A673 (cell line): ENCODE data around the gene PCDHGA9. TPM values are rescaled to one million over a fixed set of nuclear protein-coding genes. Genes with fewer than 3 reads are reported as not detected.
A peak's percentile ranks its signal among the peaks of the same experiment; 100 is the strongest.

ENCODE experiments used
- BruUV-seq: library from RNA; stranded (reverse); fragments of 400-500 nt; replicated peaks from 2 replicates; lab custom pipeline; 2021; lab: Mats Ljungman, UMichigan
- CTCF ChIA-PET: fragments of 300-600 bp; sonication (Branson Sonifier 250); formaldehyde crosslinking; loops from one replicate; lab custom pipeline; 2022; ENCODE audit warnings: antibody characterized with exemption; lab: Charles Lee
- POLR2A ChIA-PET: fragments of 300-600 bp; sonication (Branson Sonifier 250); formaldehyde crosslinking; loops from one replicate; lab custom pipeline; 2022; ENCODE audit warnings: antibody characterized with exemption; ENCODE audit not compliant: low non-redundant PET; lab: Charles Lee
- DNase-seq: peaks from one replicate; pipeline ENCODE4 v3.0.0-alpha.2; 2015; ENCODE audit warnings: low spot score
- H3K27ac ChIP-seq: fragments of 200-600 bp; sonication (generic); 2 replicates; pipeline ENCODE4 v1.5.1; 2016; ENCODE audit warnings: mixed run types, low read depth, mild to moderate bottlenecking, mixed read lengths, antibody characterized with exemption, low read length; ENCODE audit not compliant: poor library complexity, severe bottlenecking
- H3K27me3 ChIP-seq: fragments of 200-600 bp; sonication (generic); replicated peaks from 2 replicates; pipeline ENCODE4 v1.6.1; 2017; ENCODE audit warnings: mixed run types, low read depth, mild to moderate bottlenecking, mixed read lengths, antibody characterized with exemption, low read length; ENCODE audit not compliant: insufficient read depth, poor library complexity
- H3K36me3 ChIP-seq: fragments of 200-600 bp; sonication (generic); 2 replicates; pipeline ENCODE4 v1.6.1; 2016; ENCODE audit warnings: mixed run types, mild to moderate bottlenecking, mixed read lengths, antibody characterized with exemption, low read length; ENCODE audit not compliant: insufficient read depth, poor library complexity, severe bottlenecking
- H3K4me1 ChIP-seq: fragments of 200-600 bp; sonication (generic); 2 replicates; pipeline ENCODE4 v1.6.1; 2017; ENCODE audit warnings: mixed run types, mild to moderate bottlenecking, mixed read lengths, antibody characterized with exemption, low read length; ENCODE audit not compliant: insufficient read depth, poor library complexity, severe bottlenecking
- H3K4me3 ChIP-seq: fragments of 200-600 bp; sonication (generic); 2 replicates; pipeline ENCODE4 v1.5.1; 2016; ENCODE audit warnings: low read depth, mixed run types, mild to moderate bottlenecking, mixed read lengths, low read length; ENCODE audit not compliant: poor library complexity, severe bottlenecking
- H3K9me3 ChIP-seq: fragments of 200-600 bp; sonication (generic); 2 replicates; pipeline ENCODE4 v1.6.1; 2016; ENCODE audit warnings: mixed run types, low read depth, mild to moderate bottlenecking, mixed read lengths, antibody characterized with exemption, low read length; ENCODE audit not compliant: poor library complexity, severe bottlenecking
- EZH2 ChIP-seq: fragments of 200-600 bp; sonication (generic); IDR thresholded peaks from 2 replicates; pipeline ENCODE4 v1.6.1; 2017; ENCODE audit warnings: borderline replicate concordance, low read depth, mild to moderate bottlenecking, mixed read lengths, antibody characterized with exemption, low read length; ENCODE audit not compliant: poor library complexity, severe bottlenecking
- intact Hi-C: fragments of 100-400 bp; cut with micrococcal nuclease; formaldehyde crosslinking; loops from one replicate; pipeline ENCODE4 v1.10.0; 2022; ENCODE audit not compliant: unreplicated experiment
- total RNA-seq: library from RNA; stranded (reverse); gene quantifications from 2 replicates; pipeline ENCODE4 v1.2.3, GENCODE V29; 2021
- TF ChIP-seq, protein P1 (sequence below): fragments of 300-800, 200-600 bp; sonication (generic); conservative IDR thresholded peaks from 2 replicates; pipeline ENCODE4 v1.5.1; 2017; ENCODE audit warnings: low read depth, mild to moderate bottlenecking, antibody characterized with exemption, low read length, moderate library complexity, mixed read lengths

The PCDHGA9 gene
- total RNA-seq, 1 experiment from 2014 or later: 5.0 TPM

DNA sequence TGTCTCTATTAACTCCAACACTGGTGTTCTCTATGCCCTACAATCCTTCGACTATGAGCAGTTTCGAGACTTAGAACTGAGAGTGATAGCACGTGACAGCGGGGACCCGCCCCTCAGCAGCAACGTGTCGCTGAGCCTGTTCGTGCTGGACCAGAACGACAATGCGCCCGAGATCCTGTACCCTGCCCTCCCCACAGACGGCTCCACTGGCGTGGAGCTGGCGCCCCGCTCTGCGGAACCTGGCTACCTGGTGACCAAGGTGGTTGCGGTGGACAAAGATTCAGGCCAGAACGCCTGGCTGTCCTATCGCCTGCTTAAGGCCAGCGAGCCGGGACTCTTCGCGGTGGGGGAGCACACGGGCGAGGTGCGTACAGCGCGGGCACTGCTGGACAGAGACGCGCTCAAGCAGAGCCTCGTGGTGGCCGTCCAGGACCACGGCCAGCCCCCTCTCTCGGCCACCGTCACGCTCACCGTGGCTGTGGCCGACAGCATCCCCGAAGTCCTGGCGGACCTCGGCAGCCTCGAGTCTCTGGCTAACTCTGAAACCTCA lies 20.2 kb downstream of the PCDHGA9 start:
- Histone ChIP-seq H3K27ac (no peak overlapping the region), H3K4me3 (no peak overlapping the region), H3K4me1 (no peaks in the 10 kb centered on the region), H3K27me3 (no peaks in the 10 kb centered on the region), H3K36me3 (peaks cover 28% of the 10 kb centered on the region), H3K9me3 (peaks cover 96% of the 10 kb centered on the region)
- intact Hi-C loops: no loop called here
- DNase-seq: no peak
- POLR2A ChIA-PET: no interaction called here
- TF ChIP-seq EZH2: no peak
- TF ChIP-seq, protein P1, sequence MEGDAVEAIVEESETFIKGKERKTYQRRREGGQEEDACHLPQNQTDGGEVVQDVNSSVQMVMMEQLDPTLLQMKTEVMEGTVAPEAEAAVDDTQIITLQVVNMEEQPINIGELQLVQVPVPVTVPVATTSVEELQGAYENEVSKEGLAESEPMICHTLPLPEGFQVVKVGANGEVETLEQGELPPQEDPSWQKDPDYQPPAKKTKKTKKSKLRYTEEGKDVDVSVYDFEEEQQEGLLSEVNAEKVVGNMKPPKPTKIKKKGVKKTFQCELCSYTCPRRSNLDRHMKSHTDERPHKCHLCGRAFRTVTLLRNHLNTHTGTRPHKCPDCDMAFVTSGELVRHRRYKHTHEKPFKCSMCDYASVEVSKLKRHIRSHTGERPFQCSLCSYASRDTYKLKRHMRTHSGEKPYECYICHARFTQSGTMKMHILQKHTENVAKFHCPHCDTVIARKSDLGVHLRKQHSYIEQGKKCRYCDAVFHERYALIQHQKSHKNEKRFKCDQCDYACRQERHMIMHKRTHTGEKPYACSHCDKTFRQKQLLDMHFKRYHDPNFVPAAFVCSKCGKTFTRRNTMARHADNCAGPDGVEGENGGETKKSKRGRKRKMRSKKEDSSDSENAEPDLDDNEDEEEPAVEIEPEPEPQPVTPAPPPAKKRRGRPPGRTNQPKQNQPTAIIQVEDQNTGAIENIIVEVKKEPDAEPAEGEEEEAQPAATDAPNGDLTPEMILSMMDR: no peak
- no TSS peak for BruUV-seq
- CTCF ChIA-PET: interaction anchor here (3.1 kb wide), 1 partner anchor 141 kb away, joined by 15 read pairs; no protein-coding TSS in a partner anchor

DNA sequence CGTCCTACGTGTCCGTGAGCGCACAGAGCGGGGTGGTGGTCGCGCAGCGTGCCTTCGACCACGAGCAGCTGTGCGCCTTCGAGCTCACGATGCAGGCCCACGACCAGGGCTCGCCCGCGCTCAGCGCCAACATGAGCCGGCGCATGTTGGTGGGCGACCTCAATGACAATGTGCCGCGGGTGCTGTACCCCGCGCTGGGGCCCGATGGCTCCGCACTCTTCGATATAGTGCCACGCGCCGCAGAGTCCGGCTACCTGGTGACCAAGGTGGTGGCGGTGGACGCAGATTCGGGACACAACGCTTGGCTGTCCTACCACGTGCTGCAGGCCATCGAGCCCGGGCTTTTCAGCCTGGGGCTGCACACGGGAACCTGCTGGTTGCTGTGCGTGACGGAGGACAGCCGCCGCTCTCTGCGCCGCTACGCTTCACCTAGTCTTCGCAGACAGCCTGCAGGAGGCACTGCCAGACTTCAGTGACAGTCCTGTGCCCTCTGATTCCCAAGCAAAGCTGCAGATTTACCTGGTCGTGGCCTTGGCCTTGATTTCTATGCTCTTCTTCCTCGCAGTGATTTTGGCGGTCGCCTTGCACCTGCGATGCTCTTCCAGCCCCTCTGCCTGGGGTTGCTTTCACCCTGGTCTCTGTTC lies 25.3 kb downstream of the PCDHGA9 start:
- intact Hi-C loops: no loop called here
- peaks cover 61% of the 10 kb centered on the region for H3K36me3 ChIP-seq
- no peak overlapping the region for H3K4me3 ChIP-seq
- no peaks in the 10 kb centered on the region for H3K4me1 ChIP-seq
- no peak for DNase-seq
- POLR2A ChIA-PET: no interaction called here
- BruUV-seq: no TSS peak
- no peaks in the 10 kb centered on the region for H3K27me3 ChIP-seq
- no peak for TF ChIP-seq EZH2
- TF ChIP-seq, protein P1: no peak
- no peak overlapping the region for H3K27ac ChIP-seq
- H3K9me3 ChIP-seq: peaks cover 93% of the 10 kb centered on the region
- CTCF ChIA-PET: no interaction called here

DNA sequence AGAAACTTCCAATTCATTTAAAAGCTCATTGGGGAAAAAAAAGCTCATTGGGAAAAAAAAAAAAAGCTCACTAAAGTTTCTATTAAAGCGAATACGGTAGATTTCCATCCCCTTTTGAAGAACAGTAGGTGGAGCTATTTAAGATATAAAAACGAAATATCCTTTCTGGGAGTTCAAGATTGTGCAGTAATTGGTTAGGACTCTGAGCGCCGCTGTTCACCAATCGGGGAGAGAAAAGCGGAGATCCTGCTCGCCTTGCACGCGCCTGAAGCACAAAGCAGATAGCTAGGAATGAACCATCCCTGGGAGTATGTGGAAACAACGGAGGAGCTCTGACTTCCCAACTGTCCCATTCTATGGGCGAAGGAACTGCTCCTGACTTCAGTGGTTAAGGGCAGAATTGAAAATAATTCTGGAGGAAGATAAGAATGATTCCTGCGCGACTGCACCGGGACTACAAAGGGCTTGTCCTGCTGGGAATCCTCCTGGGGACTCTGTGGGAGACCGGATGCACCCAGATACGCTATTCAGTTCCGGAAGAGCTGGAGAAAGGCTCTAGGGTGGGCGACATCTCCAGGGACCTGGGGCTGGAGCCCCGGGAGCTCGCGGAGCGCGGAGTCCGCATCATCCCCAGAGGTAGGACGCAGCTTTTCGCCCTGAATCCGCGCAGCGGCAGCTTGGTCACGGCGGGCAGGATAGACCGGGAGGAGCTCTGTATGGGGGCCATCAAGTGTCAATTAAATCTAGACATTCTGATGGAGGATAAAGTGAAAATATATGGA lies 27.9 kb downstream of the PCDHGA9 start, which contains the start of gene PCDHGA12:
Gene PCDHGA12 (plus strand): TSS at position 176 of the 782 bp plus-strand sequence. CDS start 253 bp downstream, at position 429.
- Histone ChIP-seq H3K36me3 (peaks cover 63% of the 10 kb centered on the region), H3K4me1 (no peaks in the 10 kb centered on the region), H3K9me3 (peaks cover 70% of the 10 kb centered on the region), H3K4me3 (no peak within 1 kb of the TSS), H3K27me3 (no peaks in the 10 kb centered on the region), H3K27ac (no peak within 1 kb of the TSS)
- no TSS peak for BruUV-seq
- intact Hi-C loops: no loop called here
- ChIA-PET CTCF (interaction anchor here (1.2 kb wide), 1 partner anchor 10 kb away, joined by 4 read pairs; the partner anchor contains the start of gene PCDHGA11), POLR2A (interaction anchor here (0.7 kb wide), 1 partner anchor 62 kb away, joined by 9 read pairs; no protein-coding TSS in a partner anchor)
- TF ChIP-seq EZH2: no peak
- TF ChIP-seq, protein P1: no peak
- peak; percentile 7 for DNase-seq
